H7 (cell line): ENCODE results near the gene TMEM269. TPM values are rescaled to one million over a fixed set of nuclear protein-coding genes. Genes with fewer than 3 reads are reported as not detected.
A peak's percentile ranks its signal among the peaks of the same experiment; 100 is the strongest.

ENCODE experiments used
- DNase-seq: peaks from one replicate; pipeline ENCODE4 v3.0.0; 2012
- H3K27me3 ChIP-seq: 2 replicates; pipeline ENCODE4 v1.6.0; 2011; ENCODE audit warnings: mild to moderate bottlenecking, low read length; ENCODE audit not compliant: control insufficient read depth, insufficient read depth
- H3K36me3 ChIP-seq: replicated peaks from 2 replicates; pipeline ENCODE4 v1.5.1; 2011; ENCODE audit warnings: low read length; ENCODE audit not compliant: control insufficient read depth, insufficient read depth
- H3K4me3 ChIP-seq: 2 replicates; pipeline ENCODE4 v1.5.1; 2011; ENCODE audit warnings: low read depth, mild to moderate bottlenecking, control low read depth, low read length, moderate library complexity; ENCODE audit not compliant: insufficient read depth
- total RNA-seq: library from RNA; depleted of rRNA; stranded (reverse); fragments of >200 nt; shearing (Covaris generic); gene quantifications from 2 replicates; pipeline ENCODE4 v1.2.3, GENCODE V29; 2014

Gene TMEM269
- total RNA-seq, 1 experiment from 2014 or later, result 1.1 TPM

GRCh38 chr1:42757892-42758275 lies 26.9 kb upstream of the TMEM269 start:
- no peak for DNase-seq
- no peaks in the 10 kb centered on the region for H3K27me3 ChIP-seq
- no peak overlapping the region for H3K4me3 ChIP-seq
- peaks cover 35% of the 10 kb centered on the region for H3K36me3 ChIP-seq

GRCh38 chr1:42758641-42759040 lies 26.1 kb upstream of the TMEM269 start:
- Histone ChIP-seq H3K36me3 (peaks cover 33% of the 10 kb centered on the region), H3K27me3 (no peaks in the 10 kb centered on the region), H3K4me3 (no peak overlapping the region)
- DNase-seq, result no peak

- H3K36me3 ChIP-seq, result peaks cover 30% of the 10 kb centered on the region
- H3K27me3 ChIP-seq, result no peaks in the 10 kb centered on the region
- H3K4me3 ChIP-seq, result no peak overlapping the region
- peak; percentile 59 for DNase-seq
These were observed 25.7 kb upstream of the TMEM269 start for GRCh38 chr1:42759114-42759513.

GRCh38 chr1:42761567-42761966 lies 23.2 kb upstream of the TMEM269 start:
- DNase-seq, result no peak
- no peak overlapping the region for H3K4me3 ChIP-seq
- peaks cover 12% of the 10 kb centered on the region for H3K36me3 ChIP-seq
- H3K27me3 ChIP-seq, result no peaks in the 10 kb centered on the region

- H3K27me3 ChIP-seq, result no peaks in the 10 kb centered on the region
- no peak overlapping the region for H3K4me3 ChIP-seq
- no peak for DNase-seq
- H3K36me3 ChIP-seq, result peaks cover 12% of the 10 kb centered on the region
These were observed 22.5 kb upstream of the TMEM269 start for GRCh38 chr1:42762269-42762668.

- Histone ChIP-seq H3K4me3 (peak overlapping the region; percentile 82), H3K27me3 (no peaks in the 10 kb centered on the region), H3K36me3 (peaks cover 2% of the 10 kb centered on the region)
These were observed 19.5 kb upstream of the TMEM269 start for GRCh38 chr1:42765269-42765668.

GRCh38 chr1:42765832-42766740 lies 18.7 kb upstream of the TMEM269 start:
- no peaks in the 10 kb centered on the region for H3K27me3 ChIP-seq
- peak; percentile 74 for DNase-seq
- peak overlapping the region; percentile 82 for H3K4me3 ChIP-seq
- peaks cover 2% of the 10 kb centered on the region for H3K36me3 ChIP-seq

More at GRCh38 chr1:42765269-42765668, 19.5 kb upstream of the TMEM269 start:
- DNase-seq, result no peak

GRCh38 chr1:42766741-42767509 lies 17.9 kb upstream of the TMEM269 start, which contains the start of the genes C1orf50 and P3H1:
Gene C1orf50, plus strand, starts transcription at chr1:42767249. Its CDS starts 63 bp downstream, at chr1:42767312.
Gene P3H1, minus strand, starts transcription at chr1:42767028. Its CDS starts 57 bp downstream, at chr1:42766971.
- Histone ChIP-seq H3K36me3 (peaks cover 2% of the 10 kb centered on the region; the same call in 1 of the 2 replicates), H3K27me3 (no peaks in the 10 kb centered on the region)
- peak; percentile 99 for DNase-seq

GRCh38 chr1:42767510-42768000 lies 17.2 kb upstream of the TMEM269 start:
- Histone ChIP-seq H3K27me3 (no peaks in the 10 kb centered on the region), H3K4me3 (peak overlapping the region; percentile 100), H3K36me3 (no peaks in the 10 kb centered on the region)
- no peak for DNase-seq

More at GRCh38 chr1:42766741-42767509, 17.9 kb upstream of the TMEM269 start, which contains the start of the genes C1orf50 and P3H1:
- H3K4me3 ChIP-seq, result peak within 1 kb of the TSS; percentile 100

GRCh38 chr1:42768172-42768571 lies 16.6 kb upstream of the TMEM269 start:
- DNase-seq, result no peak
- no peaks in the 10 kb centered on the region for H3K27me3 ChIP-seq
- 0 out of 2 replicates have a peak, but pooled peaks cover 2% of the 10 kb centered on the region for H3K36me3 ChIP-seq
- peak overlapping the region; percentile 100 for H3K4me3 ChIP-seq

GRCh38 chr1:42769811-42770210 lies 15.0 kb upstream of the TMEM269 start:
- Histone ChIP-seq H3K36me3 (peaks cover 6% of the 10 kb centered on the region), H3K27me3 (no peaks in the 10 kb centered on the region), H3K4me3 (no peak overlapping the region)
- DNase-seq, result no peak

GRCh38 chr1:42773420-42773819 lies 11.4 kb upstream of the TMEM269 start:
- Histone ChIP-seq H3K4me3 (no peak overlapping the region), H3K36me3 (peaks cover 23% of the 10 kb centered on the region), H3K27me3 (no peaks in the 10 kb centered on the region)
- no peak for DNase-seq

- H3K36me3 ChIP-seq, result peaks cover 24% of the 10 kb centered on the region
- no peaks in the 10 kb centered on the region for H3K27me3 ChIP-seq
- H3K4me3 ChIP-seq, result no peak overlapping the region
- DNase-seq, result no peak
These were observed 9.8 kb upstream of the TMEM269 start for GRCh38 chr1:42774928-42775526.

- H3K36me3 ChIP-seq, result peaks cover 29% of the 10 kb centered on the region
These were observed 8.3 kb upstream of the TMEM269 start for GRCh38 chr1:42776502-42776901.

More at GRCh38 chr1:42776502-42776901, 8.3 kb upstream of the TMEM269 start:
- no peak for DNase-seq
- H3K4me3 ChIP-seq, result no peak overlapping the region
- no peaks in the 10 kb centered on the region for H3K27me3 ChIP-seq
